ENCODE measurements around the gene CTXND2. TPM values are rescaled to one million over a fixed set of nuclear protein-coding genes. Genes with fewer than 3 reads are reported as not detected.
A peak's percentile ranks its signal among the peaks of the same experiment; 100 is the strongest.

Gene CTXND2
- total RNA-seq, 2 experiments from 2014 or later, result not detected

DNA sequence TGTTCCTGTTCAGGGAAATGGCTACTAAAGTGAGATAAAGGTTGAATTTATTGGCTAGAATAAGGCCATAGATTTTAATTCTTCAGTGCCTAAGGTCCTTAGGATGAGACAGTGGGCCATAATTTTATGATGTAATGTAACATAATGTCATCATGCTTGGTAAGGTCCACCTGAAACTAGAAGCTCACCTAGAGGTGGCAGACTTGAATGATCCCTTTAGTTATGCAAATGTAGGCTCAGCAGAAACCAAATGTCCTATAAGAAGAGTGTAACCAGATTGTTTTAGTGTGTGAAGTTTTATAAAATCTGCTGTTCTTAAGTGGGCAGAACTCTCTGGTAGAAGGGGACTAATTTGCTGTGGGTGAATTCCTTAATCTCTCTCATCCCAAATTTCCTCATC, 25.7 kb downstream of the CTXND2 start:
- no peak overlapping the region for H2AFZ ChIP-seq (ENCODE audit: low read length)
- no peak overlapping the region for H3K27ac ChIP-seq (ENCODE audit: low read depth, low read length, poor library complexity, severe bottlenecking)
- no peaks in the 10 kb centered on the region for H3K36me3 ChIP-seq (ENCODE audit: insufficient read depth, low read length)
- POLR2A ChIA-PET, result interaction anchor here (0.6 to 1.0 kb wide), 2 partner anchors 9 to 182 kb away, joined by 3 read pairs; no protein-coding TSS in a partner anchor
- H3K4me3 ChIP-seq (ENCODE audit: low read depth, low read length, poor library complexity, severe bottlenecking), result no peak overlapping the region
- TF ChIP-seq EZH2phosphoT487 (IDR thresholded peaks at IDR 0.05; ENCODE audit: borderline replicate concordance, low read depth, low read length) (no peak), CTCF (conservative IDR thresholded peaks at IDR 0.05; ENCODE audit: low read length) (no peak)
- no peaks in the 10 kb centered on the region for H4K20me1 ChIP-seq (ENCODE audit: insufficient read depth, low read length)
- DNase-seq (ENCODE audit: low spot score), result no peak
- intact Hi-C loops (cut with micrococcal nuclease; ENCODE audit: unreplicated experiment), result no loop called here
- H3K9me2 ChIP-seq (ENCODE audit: insufficient read depth, low read length), result no peaks in the 10 kb centered on the region
- peaks cover 9% of the 10 kb centered on the region for H3K4me1 ChIP-seq (ENCODE audit: insufficient read depth, low read length, poor library complexity, severe bottlenecking)
- no peak overlapping the region for H3K4me2 ChIP-seq (ENCODE audit: low read length)
- peaks cover 5% of the 10 kb centered on the region; the same call in 1 of the 2 replicates for H3K9me3 ChIP-seq (ENCODE audit: low read length)
- no TSS peak for BruUV-seq (replicated peaks)
- no peaks in the 10 kb centered on the region for H3K79me2 ChIP-seq (ENCODE audit: insufficient read depth, low read depth, low read length)
- CTCF ChIA-PET (ENCODE audit: unreplicated experiment), result no interaction called here

- CTCF ChIA-PET (ENCODE audit: unreplicated experiment), result no interaction called here
- Histone ChIP-seq H2AFZ (ENCODE audit: low read length) (no peak overlapping the region), H3K4me1 (ENCODE audit: insufficient read depth, low read length, poor library complexity, severe bottlenecking) (peaks cover 4% of the 10 kb centered on the region), H4K20me1 (ENCODE audit: insufficient read depth, low read length) (no peaks in the 10 kb centered on the region), H3K9me3 (ENCODE audit: low read length) (no peaks in the 10 kb centered on the region), H3K4me2 (ENCODE audit: low read length) (no peak overlapping the region), H3K36me3 (ENCODE audit: insufficient read depth, low read length) (no peaks in the 10 kb centered on the region), H3K4me3 (ENCODE audit: low read depth, low read length, poor library complexity, severe bottlenecking) (no peak overlapping the region), H3K27ac (ENCODE audit: low read depth, low read length, poor library complexity, severe bottlenecking) (no peak overlapping the region), H3K9me2 (ENCODE audit: insufficient read depth, low read length) (no peaks in the 10 kb centered on the region), H3K79me2 (ENCODE audit: insufficient read depth, low read depth, low read length) (no peaks in the 10 kb centered on the region)
- intact Hi-C loops (cut with micrococcal nuclease; ENCODE audit: unreplicated experiment), result no loop called here
- POLR2A ChIA-PET, result interaction anchor here (0.7 kb wide), 1 partner anchor 13 kb away, joined by 3 read pairs; no protein-coding TSS in a partner anchor
- TF ChIP-seq CTCF (conservative IDR thresholded peaks at IDR 0.05; ENCODE audit: low read length) (no peak), EZH2phosphoT487 (IDR thresholded peaks at IDR 0.05; ENCODE audit: borderline replicate concordance, low read depth, low read length) (no peak)
- DNase-seq (ENCODE audit: low spot score), result no peak
- BruUV-seq (replicated peaks), result no TSS peak
These were observed 30.5 kb downstream of the CTXND2 start for GRCh38 chr1:150917387-150917786.

DNA sequence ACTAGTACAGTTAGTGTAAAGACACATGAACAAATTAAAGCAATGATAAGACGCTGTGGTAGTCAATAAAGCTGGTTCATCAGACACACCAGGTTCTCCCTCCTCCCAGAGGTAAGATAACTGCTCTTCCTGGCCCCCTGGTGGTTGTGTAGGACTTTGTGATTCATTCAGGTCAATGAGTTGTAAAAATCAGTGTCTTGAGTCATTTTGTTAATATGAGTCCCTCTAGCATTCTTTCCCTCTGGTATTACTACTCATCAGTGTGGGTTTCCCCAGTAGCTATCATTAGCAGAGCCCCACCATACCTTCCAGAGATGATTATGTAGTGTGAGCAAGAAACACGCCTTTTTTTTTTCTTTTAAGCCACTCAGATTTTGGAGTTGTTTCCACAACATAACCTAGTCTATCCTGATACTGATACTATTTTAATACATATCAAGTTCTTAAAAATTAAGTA, 35.6 kb downstream of the CTXND2 start:
- Histone ChIP-seq H3K4me2 (ENCODE audit: low read length) (peak overlapping the region; percentile 28; the same call in 1 of the 2 replicates), H4K20me1 (ENCODE audit: insufficient read depth, low read length) (no peaks in the 10 kb centered on the region), H3K9me2 (ENCODE audit: insufficient read depth, low read length) (no peaks in the 10 kb centered on the region), H3K4me1 (ENCODE audit: insufficient read depth, low read length, poor library complexity, severe bottlenecking) (peaks cover 34% of the 10 kb centered on the region), H2AFZ (ENCODE audit: low read length) (peak overlapping the region; percentile 92; the same call in 1 of the 2 replicates), H3K79me2 (ENCODE audit: insufficient read depth, low read depth, low read length) (peaks cover 10% of the 10 kb centered on the region; the same call in 1 of the 2 replicates), H3K9me3 (ENCODE audit: low read length) (no peaks in the 10 kb centered on the region), H3K36me3 (ENCODE audit: insufficient read depth, low read length) (peaks cover 3% of the 10 kb centered on the region), H3K4me3 (ENCODE audit: low read depth, low read length, poor library complexity, severe bottlenecking) (no peak overlapping the region), H3K27ac (ENCODE audit: low read depth, low read length, poor library complexity, severe bottlenecking) (no peak overlapping the region)
- TF ChIP-seq EZH2phosphoT487 (IDR thresholded peaks at IDR 0.05; ENCODE audit: borderline replicate concordance, low read depth, low read length), result no peak
- TF ChIP-seq CTCF (conservative IDR thresholded peaks at IDR 0.05; ENCODE audit: low read length), result peak; percentile 94
- no TSS peak for BruUV-seq (replicated peaks)
- POLR2A ChIA-PET, result interaction anchor here (1.0 to 1.3 kb wide), 4 partner anchors 13 to 362 kb away, joined by 3 to 5 read pairs (median 3); no protein-coding TSS in a partner anchor
- peak; percentile 87 for DNase-seq (ENCODE audit: low spot score)
- intact Hi-C loops (cut with micrococcal nuclease; ENCODE audit: unreplicated experiment), result loop anchor here (1.0 to 10.0 kb wide), 2 partner anchors 157 to 298 kb away; partner anchors contain the start of genes CTSS and ENSA
- CTCF ChIA-PET (ENCODE audit: unreplicated experiment), result interaction anchor here (0.6 to 1.9 kb wide), 3 partner anchors 32 to 478 kb away, joined by 3 to 5 read pairs (median 3); no protein-coding TSS in a partner anchor

Measured in OCI-LY7 (cell line).